ENCODE measurements around the gene RGS16. TPM values are rescaled to one million over a fixed set of nuclear protein-coding genes. Genes with fewer than 3 reads are reported as not detected.

The RGS16 gene
- total and polyA plus RNA-seq, 2 donors (not counting 1 experiment from before 2014, with no cell fraction given) = 3.3 to 11.4 TPM

- peaks cover 43% of the 10 kb centered on the region for H3K79me2 ChIP-seq (ENCODE audit: control insufficient read depth, insufficient read depth, low read length)
- no peaks in the 10 kb centered on the region for H3K27me3 Mint-ChIP-seq
- no peaks in the 10 kb centered on the region for H3K27me3 ChIP-seq (replicated peaks in 1 of 4; ENCODE audit: control extremely low read depth in 1 of 4, control insufficient read depth in 3 of 4, insufficient read depth in 4 of 4, low read length in 3 of 4)
- H4K20me1 ChIP-seq (ENCODE audit: control insufficient read depth, insufficient read depth, low read length, poor library complexity, severe bottlenecking) = no peaks in the 10 kb centered on the region
- DNase-seq (no peak), ATAC-seq (ENCODE audit: low read depth) (no peak)
- TF ChIP-seq EZH2 (IDR thresholded peaks at IDR 0.05; ENCODE audit: borderline replicate concordance, insufficient read depth, low read depth, low read length, poor library complexity, severe bottlenecking) = no peak
- TF ChIP-seq CTCF (IDR thresholded peaks at IDR 0.05) = no peak
- peak overlapping the region; percentile 68 to 100 (median 82) for H3K4me3 ChIP-seq (ENCODE audit: control extremely low read depth in 1 of 5, extremely low read depth in 1 of 5, insufficient read depth in 1 of 5, low read depth in 2 of 5, low read length in 4 of 5)
- H2AFZ ChIP-seq (ENCODE audit: insufficient read depth, low read depth, low read length, poor library complexity, severe bottlenecking) = peak overlapping the region; percentile 86
- peak overlapping the region; percentile 99 for H3K27ac Mint-ChIP-seq
- 96% methylated on average over 3 of the region's 3 CpGs for WGBS (ENCODE audit: insufficient coverage)
- ChIA-PET POLR2A (interaction anchor here (1.1 kb wide), 1 partner anchor 198 kb away, joined by 3 read pairs; the partner anchor contains the start of gene GLUL), CTCF (interaction anchor here (1.0 to 24.5 kb wide), 5 partner anchors 11 to 333 kb away, joined by 3 to 989 read pairs (median 9); partner anchors contain the start of genes NPL and RGS16)
- no peaks in the 10 kb centered on the region for H3K9me3 Mint-ChIP-seq (ENCODE audit: insufficient read depth)
- peak overlapping the region; percentile 94 to 98 for H3K27ac ChIP-seq (ENCODE audit: low read length in 2 of 2)
- peaks cover 0 to 12% of the 10 kb centered on the region in 2 experiments for H3K36me3 ChIP-seq (replicated peaks in 1 of 2; ENCODE audit: control extremely low read depth in 1 of 2, control insufficient read depth in 1 of 2, extremely low read depth in 1 of 2, insufficient read depth in 2 of 2, low read length in 1 of 2)
- peaks cover 23 to 27% of the 10 kb centered on the region in 2 donors for H3K4me1 ChIP-seq (ENCODE audit: control insufficient read depth in 2 of 2, insufficient read depth in 2 of 2, low read length in 2 of 2)
- H3K4me3 Mint-ChIP-seq = peak overlapping the region; percentile 99
- H3K9ac ChIP-seq (ENCODE audit: low read length) = peak overlapping the region; percentile 97
- H3K4me2 ChIP-seq (replicated peaks; ENCODE audit: low read depth, low read length, poor library complexity, severe bottlenecking) = peak overlapping the region; percentile 87
- peaks cover 35% of the 10 kb centered on the region for H3K4me1 Mint-ChIP-seq
- intact Hi-C loops (cut with micrococcal nuclease) = loop anchor here (2.0 kb wide), 2 partner anchors 19 to 105 kb away; no protein-coding TSS in a partner anchor
- H3K9me3 ChIP-seq (ENCODE audit: control extremely low read depth in 1 of 3, control insufficient read depth in 2 of 3, insufficient read depth in 1 of 3, low read length in 2 of 3) = peaks cover 0 to 5% (median 1%) of the 10 kb centered on the region in 3 donors
Measured at GRCh38 chr1:182589520-182589919, 14.7 kb downstream of the RGS16 start.
